ENCODE results near the gene FAM107A.

DNA sequence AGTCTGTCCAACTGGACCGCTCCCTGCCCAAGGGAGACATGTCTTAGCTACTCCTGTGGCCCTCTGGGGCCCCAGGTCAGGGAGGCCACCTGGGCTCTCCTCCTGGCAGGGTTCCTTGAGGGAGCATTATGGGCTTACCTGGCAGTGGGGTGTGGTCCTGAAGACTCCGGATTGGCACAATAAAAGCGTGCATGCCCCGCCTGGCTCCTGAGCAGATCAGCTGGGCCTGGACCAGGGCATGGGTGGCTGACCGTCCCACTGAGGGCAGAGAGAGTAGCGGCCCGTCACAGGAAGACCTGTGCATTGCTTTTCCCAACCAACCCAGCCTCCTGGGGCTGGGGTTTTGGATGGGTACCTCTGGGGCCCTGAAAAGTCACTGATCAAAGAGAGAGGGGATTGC lies 45.6 kb downstream of the FAM107A start:
- TF ChIP-seq POLR2AphosphoS5 (IDR thresholded peaks at IDR 0.05; ENCODE audit: low read depth) (no peak), GABPA (IDR thresholded peaks at IDR 0.05; ENCODE audit: low read depth) (no peak)
- TF ChIP-seq, protein P1, sequence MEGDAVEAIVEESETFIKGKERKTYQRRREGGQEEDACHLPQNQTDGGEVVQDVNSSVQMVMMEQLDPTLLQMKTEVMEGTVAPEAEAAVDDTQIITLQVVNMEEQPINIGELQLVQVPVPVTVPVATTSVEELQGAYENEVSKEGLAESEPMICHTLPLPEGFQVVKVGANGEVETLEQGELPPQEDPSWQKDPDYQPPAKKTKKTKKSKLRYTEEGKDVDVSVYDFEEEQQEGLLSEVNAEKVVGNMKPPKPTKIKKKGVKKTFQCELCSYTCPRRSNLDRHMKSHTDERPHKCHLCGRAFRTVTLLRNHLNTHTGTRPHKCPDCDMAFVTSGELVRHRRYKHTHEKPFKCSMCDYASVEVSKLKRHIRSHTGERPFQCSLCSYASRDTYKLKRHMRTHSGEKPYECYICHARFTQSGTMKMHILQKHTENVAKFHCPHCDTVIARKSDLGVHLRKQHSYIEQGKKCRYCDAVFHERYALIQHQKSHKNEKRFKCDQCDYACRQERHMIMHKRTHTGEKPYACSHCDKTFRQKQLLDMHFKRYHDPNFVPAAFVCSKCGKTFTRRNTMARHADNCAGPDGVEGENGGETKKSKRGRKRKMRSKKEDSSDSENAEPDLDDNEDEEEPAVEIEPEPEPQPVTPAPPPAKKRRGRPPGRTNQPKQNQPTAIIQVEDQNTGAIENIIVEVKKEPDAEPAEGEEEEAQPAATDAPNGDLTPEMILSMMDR (IDR thresholded peaks at IDR 0.05; ENCODE audit: insufficient read depth, low read length) = no peak
